Vagina (tissue), 2 donors: ENCODE results near the gene PFDN5. TPM values are rescaled to one million over a fixed set of nuclear protein-coding genes. Genes with fewer than 3 reads are reported as not detected.
A peak's percentile ranks its signal among the peaks of the same experiment; 100 is the strongest.

ENCODE experiments used
- DNase-seq, 2 donors: peaks; one replicate each; pipeline ENCODE4 v3.0.0-alpha.2; 2017; ENCODE audit errors: extremely low spot score in 2 of 2
- H3K27ac ChIP-seq: fragments of 200-600 bp; sonication (generic); one replicate; pipeline ENCODE4 v1.5.1; 2019
- H3K27me3 ChIP-seq: fragments of 200-600 bp; sonication (generic); one replicate; pipeline ENCODE4 v1.5.1; 2019
- H3K36me3 ChIP-seq, 2 donors: fragments of 200-600 bp; sonication (generic); one replicate each; pipeline ENCODE4 v1.5.1; 2017 to 2019
- H3K4me1 ChIP-seq: fragments of 200-600 bp; sonication (generic); one replicate; pipeline ENCODE4 v1.5.1; 2019
- H3K4me3 ChIP-seq, 2 donors: fragments of 200-600 bp; sonication (generic); 1 replicate in 1 of 2; 2 replicates in 1 of 2; pipeline ENCODE4 v1.5.1; 2016 to 2019
- H3K9me3 ChIP-seq: fragments of 200-600 bp; sonication (generic); one replicate; pipeline ENCODE4 v1.5.1; 2019
- CTCF ChIP-seq, 3 experiments: fragments of 450-650 bp in 2 of 3; fragments of 200-600 bp in 1 of 3; sonication (generic) in 1 of 3; IDR thresholded peaks; one replicate each; pipeline ENCODE4 v1.5.1; 2017 to 2019; ENCODE audit warnings: antibody characterized with exemption in 3 of 3, mild to moderate bottlenecking in 2 of 3, moderate library complexity in 2 of 3
- POLR2A ChIP-seq, 2 donors: fragments of 450-650 bp; IDR thresholded peaks; one replicate each; pipeline ENCODE4 v1.6.1; 2017; ENCODE audit warnings: antibody characterized with exemption in 2 of 2, mild to moderate bottlenecking in 2 of 2, moderate library complexity in 2 of 2
- POLR2AphosphoS5 ChIP-seq, 2 donors: sonication (generic); formaldehyde crosslinking; IDR thresholded peaks; one replicate each; pipeline ENCODE4 v1.9.0; 2017; ENCODE audit warnings: antibody characterized with exemption in 2 of 2, mild to moderate bottlenecking in 2 of 2, low read depth in 1 of 2; ENCODE audit not compliant: insufficient read depth in 1 of 2
- intact Hi-C: fragments of 100-400 bp; cut with DNase I; formaldehyde crosslinking; loops from one replicate; pipeline ENCODE4 v1.15.1; 2023
- total RNA-seq: library from RNA; depleted of rRNA; stranded (reverse); fragments of >200 nt; gene quantifications from one replicate; pipeline ENCODE4 v1.2.3, GENCODE V29; 2016

The PFDN5 gene
- total RNA-seq, 1 donor from 2014 or later = 673 TPM

- Histone ChIP-seq H3K36me3 (peaks cover 0 to 56% of the 10 kb centered on the region in 2 donors), H3K4me3 (no peak overlapping the region), H3K27me3 (no peaks in the 10 kb centered on the region), H3K9me3 (no peaks in the 10 kb centered on the region), H3K4me1 (peaks cover 28% of the 10 kb centered on the region), H3K27ac (no peak overlapping the region)
- intact Hi-C loops = no loop called here
- DNase-seq = no peak
- TF ChIP-seq POLR2AphosphoS5 (IDR thresholded peaks at IDR 0.05; ENCODE audit: insufficient read depth in 1 of 2, low read depth in 1 of 2) = no peak
- no peak for TF ChIP-seq POLR2A (IDR thresholded peaks at IDR 0.05)
- no peak for TF ChIP-seq CTCF (IDR thresholded peaks at IDR 0.05)
Observed at GRCh38 chr12:53302903-53303302, 7.6 kb downstream of the PFDN5 start.

- H3K36me3 ChIP-seq = peaks cover 0 to 70% of the 10 kb centered on the region in 2 donors
- DNase-seq = no peak
- TF ChIP-seq CTCF (IDR thresholded peaks at IDR 0.05) = no peak
Observed at GRCh38 chr12:53306826-53307225, 11.5 kb downstream of the PFDN5 start.

GRCh38 chr12:53308276-53308675, 12.9 kb downstream of the PFDN5 start:
- Histone ChIP-seq H3K27ac (no peak overlapping the region), H3K9me3 (no peaks in the 10 kb centered on the region), H3K4me3 (no peak overlapping the region), H3K36me3 (peaks cover 0 to 58% of the 10 kb centered on the region in 2 donors), H3K4me1 (no peaks in the 10 kb centered on the region), H3K27me3 (no peaks in the 10 kb centered on the region)
- intact Hi-C loops = loop anchor here (2.0 kb wide), 1 partner anchor 25 kb away; no protein-coding TSS in a partner anchor
- TF ChIP-seq POLR2A (IDR thresholded peaks at IDR 0.05) = no peak
- TF ChIP-seq CTCF (IDR thresholded peaks at IDR 0.05) = no peak
- no peak for TF ChIP-seq POLR2AphosphoS5 (IDR thresholded peaks at IDR 0.05; ENCODE audit: insufficient read depth in 1 of 2, low read depth in 1 of 2)
- DNase-seq = no peak

More at GRCh38 chr12:53306826-53307225, 11.5 kb downstream of the PFDN5 start:
- Histone ChIP-seq H3K4me3 (no peak overlapping the region), H3K9me3 (no peaks in the 10 kb centered on the region), H3K4me1 (peaks cover 6% of the 10 kb centered on the region), H3K27ac (no peak overlapping the region), H3K27me3 (no peaks in the 10 kb centered on the region)
- intact Hi-C loops = no loop called here

- H3K36me3 ChIP-seq = peaks cover 0 to 37% of the 10 kb centered on the region in 2 donors
- H3K4me1 ChIP-seq = no peaks in the 10 kb centered on the region
- TF ChIP-seq POLR2AphosphoS5 (IDR thresholded peaks at IDR 0.05; ENCODE audit: insufficient read depth in 1 of 2, low read depth in 1 of 2) = no peak
- no peak for TF ChIP-seq POLR2A (IDR thresholded peaks at IDR 0.05)
- no peak for TF ChIP-seq CTCF (IDR thresholded peaks at IDR 0.05)
- H3K9me3 ChIP-seq = no peaks in the 10 kb centered on the region
- DNase-seq = no peak
- no peak overlapping the region for H3K27ac ChIP-seq
- H3K27me3 ChIP-seq = no peaks in the 10 kb centered on the region
- H3K4me3 ChIP-seq = no peak overlapping the region
- intact Hi-C loops = no loop called here
Observed at GRCh38 chr12:53313996-53314395, 18.7 kb downstream of the PFDN5 start.

GRCh38 chr12:53320352-53321195, 25.2 kb downstream of the PFDN5 start:
- Histone ChIP-seq H3K9me3 (no peaks in the 10 kb centered on the region), H3K36me3 (peaks cover 0 to 17% of the 10 kb centered on the region in 2 donors), H3K4me3 (peak overlapping the region; percentile 51 to 73), H3K27me3 (no peaks in the 10 kb centered on the region), H3K4me1 (peaks cover 45% of the 10 kb centered on the region), H3K27ac (peak overlapping the region; percentile 81)
- no peak for DNase-seq
- TF ChIP-seq POLR2A (IDR thresholded peaks at IDR 0.05) (no peak), POLR2AphosphoS5 (IDR thresholded peaks at IDR 0.05; ENCODE audit: insufficient read depth in 1 of 2, low read depth in 1 of 2) (no peak), CTCF (IDR thresholded peaks at IDR 0.05) (no peak)
- intact Hi-C loops = no loop called here
